ENCODE data around the gene RTL9. TPM values are rescaled to one million over a fixed set of nuclear protein-coding genes. Genes with fewer than 3 reads are reported as not detected.

Gene RTL9
- 0.24 and 0.65 TPM in 2 replicates for total RNA-seq

GRCh38 chrX:110358548-110358947, at the start of gene RTL9:
Gene RTL9 (plus strand): TSS chrX:110358848. CDS start chrX:110450618, 91,770 bp downstream.

GRCh38 chrX:110317820-110318663, 40.6 kb upstream of the RTL9 start, which contains the start of gene AMMECR1:
Gene AMMECR1 (minus strand): TSS chrX:110318085. CDS start chrX:110318071, 14 bp downstream.

Small RNAs within 50 kb of the gene (small RNA-seq; reads per million reads assigned to genes)
- gene GNG5P2, result not detected

Other genes with a start within 250 kb of the RTL9 start
- gene AMMECR1, start 40.8 kb upstream of the RTL9 start, total RNA-seq, result 11.7 and 19.6 TPM in 2 replicates